Loucy (cell line): Measurements from ENCODE around the gene TPI1.
A peak's percentile ranks its signal among the peaks of the same experiment; 100 is the strongest.

Experiments
- H2AFZ ChIP-seq: fragments of 200-600 bp; sonication (generic); 2 replicates; pipeline ENCODE4 v1.6.0; 2016; ENCODE audit warnings: antibody characterized with exemption, mild to moderate bottlenecking, low read length, moderate library complexity
- H3F3A ChIP-seq: fragments of 200-600 bp; 2 replicates; pipeline ENCODE4 v1.6.0; 2016; ENCODE audit warnings: antibody characterized with exemption, low read depth, mild to moderate bottlenecking
- H3K27me3 ChIP-seq: fragments of 200-600 bp; sonication (generic); 2 replicates; pipeline ENCODE4 v1.6.1; 2014; ENCODE audit warnings: low read length, mild to moderate bottlenecking; ENCODE audit not compliant: insufficient read depth, poor library complexity, severe bottlenecking
- H3K36me3 ChIP-seq: fragments of 200-600 bp; sonication (generic); 2 replicates; pipeline ENCODE4 v1.6.1; 2016; ENCODE audit warnings: low read length; ENCODE audit not compliant: insufficient read depth
- H3K4me1 ChIP-seq: fragments of 200-600 bp; sonication (generic); 2 replicates; pipeline ENCODE4 v1.5.1; 2014; ENCODE audit warnings: low read length, mild to moderate bottlenecking; ENCODE audit not compliant: insufficient read depth, poor library complexity, severe bottlenecking
- H3K4me2 ChIP-seq: fragments of 200-600 bp; sonication (generic); 2 replicates; pipeline ENCODE4 v1.6.0; 2014; ENCODE audit warnings: antibody characterized with exemption, low read length, low read depth, mild to moderate bottlenecking; ENCODE audit not compliant: poor library complexity, severe bottlenecking
- H3K4me3 ChIP-seq: fragments of 200-600 bp; sonication (generic); 2 replicates; pipeline ENCODE4 v1.5.1; 2014; ENCODE audit warnings: low read length, mild to moderate bottlenecking, mixed read lengths; ENCODE audit not compliant: poor library complexity, severe bottlenecking
- H3K79me2 ChIP-seq: fragments of 200-600 bp; sonication (generic); 2 replicates; pipeline ENCODE4 v1.6.1; 2014; ENCODE audit warnings: low read length; ENCODE audit not compliant: insufficient read depth
- H3K9ac ChIP-seq: fragments of 200-600 bp; sonication (generic); 2 replicates; pipeline ENCODE4 v1.6.0; 2014; ENCODE audit warnings: mild to moderate bottlenecking, low read depth, low read length, moderate library complexity; ENCODE audit not compliant: poor library complexity, severe bottlenecking
- H3K9me2 ChIP-seq: fragments of 200-600 bp; sonication (generic); replicated peaks from 2 replicates; pipeline ENCODE4 v1.6.1; 2016; ENCODE audit warnings: low read depth, low read length, mixed read lengths
- H3K9me3 ChIP-seq: fragments of 200-600 bp; sonication (generic); 2 replicates; pipeline ENCODE4 v1.6.1; 2014; ENCODE audit warnings: mild to moderate bottlenecking, antibody characterized with exemption, low read length, low read depth; ENCODE audit not compliant: insufficient read depth
- H4K20me1 ChIP-seq: fragments of 200-600 bp; sonication (generic); 2 replicates; pipeline ENCODE4 v1.6.0; 2014; ENCODE audit warnings: antibody characterized with exemption, low read length, mild to moderate bottlenecking; ENCODE audit not compliant: insufficient read depth, poor library complexity, severe bottlenecking
- CTCF ChIP-seq: fragments of 200-600 bp; sonication (generic); conservative IDR thresholded peaks from 2 replicates; pipeline ENCODE4 v1.5.1; 2014; ENCODE audit warnings: mild to moderate bottlenecking, antibody characterized with exemption, low read length
- EZH2phosphoT487 ChIP-seq: fragments of 200-600 bp; IDR thresholded peaks from 2 replicates; pipeline ENCODE4 v1.6.1; 2018; ENCODE audit warnings: antibody characterized with exemption, mild to moderate bottlenecking, moderate library complexity, borderline replicate concordance

The TPI1 gene

GRCh38 chr12:6826125-6826733 is 41.1 kb upstream of the TPI1 start:
- Histone ChIP-seq H3K9me2 (no peaks in the 10 kb centered on the region), H3K36me3 (no peaks in the 10 kb centered on the region), H3K4me3 (no peak overlapping the region), H3K4me1 (peaks cover 28% of the 10 kb centered on the region), H3K4me2 (no peak overlapping the region), H3K27me3 (no peaks in the 10 kb centered on the region), H3K79me2 (peaks cover 25% of the 10 kb centered on the region; the same call in 1 of the 2 replicates), H2AFZ (no peak overlapping the region), H4K20me1 (no peaks in the 10 kb centered on the region), H3F3A (no peaks in the 10 kb centered on the region), H3K9ac (no peak overlapping the region), H3K9me3 (no peaks in the 10 kb centered on the region)
- no peak for TF ChIP-seq CTCF
- TF ChIP-seq EZH2phosphoT487 = no peak

GRCh38 chr12:6826734-6827436 is 40.4 kb upstream of the TPI1 start:
- no peaks in the 10 kb centered on the region for H3F3A ChIP-seq
- peaks cover 24% of the 10 kb centered on the region for H3K4me1 ChIP-seq
- H3K9me3 ChIP-seq = no peaks in the 10 kb centered on the region
- H3K79me2 ChIP-seq = peaks cover 25% of the 10 kb centered on the region; the same call in 1 of the 2 replicates
- H3K9ac ChIP-seq = peak overlapping the region; percentile 53
- no peaks in the 10 kb centered on the region for H3K9me2 ChIP-seq
- H3K36me3 ChIP-seq = no peaks in the 10 kb centered on the region; the same call in 1 of the 2 replicates
- H3K4me2 ChIP-seq = peak overlapping the region; percentile 77
- TF ChIP-seq EZH2phosphoT487 (no peak), CTCF (no peak)
- H3K4me3 ChIP-seq = peak overlapping the region; percentile 55
- H4K20me1 ChIP-seq = no peaks in the 10 kb centered on the region
- H2AFZ ChIP-seq = no peak overlapping the region
- no peaks in the 10 kb centered on the region for H3K27me3 ChIP-seq

- H3K27me3 ChIP-seq = no peaks in the 10 kb centered on the region
- H3K4me3 ChIP-seq = peak overlapping the region; percentile 55
- no peak for TF ChIP-seq EZH2phosphoT487
- TF ChIP-seq CTCF = no peak
- H3K9me2 ChIP-seq = no peaks in the 10 kb centered on the region
- peaks cover 21% of the 10 kb centered on the region for H3K4me1 ChIP-seq
- H3K9me3 ChIP-seq = no peaks in the 10 kb centered on the region
- no peaks in the 10 kb centered on the region; the same call in 1 of the 2 replicates for H3K36me3 ChIP-seq
- peaks cover 25% of the 10 kb centered on the region; the same call in 1 of the 2 replicates for H3K79me2 ChIP-seq
- no peak overlapping the region for H2AFZ ChIP-seq
- H3F3A ChIP-seq = no peaks in the 10 kb centered on the region
- peak overlapping the region; percentile 53 for H3K9ac ChIP-seq
- H4K20me1 ChIP-seq = no peaks in the 10 kb centered on the region
- peak overlapping the region; percentile 77 for H3K4me2 ChIP-seq
Observed at GRCh38 chr12:6827437-6827911, 39.9 kb upstream of the TPI1 start.
